ENCODE results near the gene RNASE8. TPM values are rescaled to one million over a fixed set of nuclear protein-coding genes. Genes with fewer than 3 reads are reported as not detected.
A peak's percentile ranks its signal among the peaks of the same experiment; 100 is the strongest.

The RNASE8 gene
- total and polyA plus RNA-seq, 4 experiments from 2014 or later = not detected

DNA sequence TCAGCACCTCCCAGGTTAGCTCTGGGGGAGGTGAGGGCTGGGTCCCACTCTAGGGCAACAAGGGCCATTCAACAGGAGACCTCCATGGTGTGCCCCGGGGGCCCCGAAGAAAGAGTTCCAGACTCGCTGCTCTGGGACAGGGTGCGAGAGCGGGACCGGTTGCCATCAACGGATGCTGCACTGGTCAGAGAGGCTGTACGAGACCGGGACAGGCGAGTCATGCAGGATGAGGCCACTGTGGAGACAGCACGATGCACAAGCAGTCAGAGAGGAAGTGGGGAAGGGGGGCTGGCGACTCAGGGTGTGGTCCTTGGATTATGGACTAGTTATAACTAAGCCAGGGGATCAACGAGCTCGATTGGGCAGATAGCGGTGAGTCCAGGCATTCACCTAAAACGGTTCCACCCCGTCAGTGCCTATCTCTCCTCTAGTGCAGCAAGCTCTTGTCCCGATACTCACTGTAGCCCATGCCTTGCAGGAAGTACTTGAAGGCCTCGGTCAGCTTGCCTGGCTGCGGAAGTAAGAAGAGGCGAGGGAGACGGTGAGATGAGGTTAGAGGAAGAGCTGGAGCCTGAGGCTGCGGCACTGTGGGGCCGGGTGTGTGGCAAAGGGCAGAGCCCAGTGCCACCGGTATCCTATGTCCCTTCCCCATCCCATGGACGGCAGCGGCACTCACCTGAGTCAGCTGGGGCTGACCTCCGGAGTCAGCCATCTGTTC is 39.9 kb upstream of the RNASE8 start:
- H3K9me3 Mint-ChIP-seq = no peaks in the 10 kb centered on the region
- intact Hi-C loops (cut with micrococcal nuclease) = no loop called here

DNA sequence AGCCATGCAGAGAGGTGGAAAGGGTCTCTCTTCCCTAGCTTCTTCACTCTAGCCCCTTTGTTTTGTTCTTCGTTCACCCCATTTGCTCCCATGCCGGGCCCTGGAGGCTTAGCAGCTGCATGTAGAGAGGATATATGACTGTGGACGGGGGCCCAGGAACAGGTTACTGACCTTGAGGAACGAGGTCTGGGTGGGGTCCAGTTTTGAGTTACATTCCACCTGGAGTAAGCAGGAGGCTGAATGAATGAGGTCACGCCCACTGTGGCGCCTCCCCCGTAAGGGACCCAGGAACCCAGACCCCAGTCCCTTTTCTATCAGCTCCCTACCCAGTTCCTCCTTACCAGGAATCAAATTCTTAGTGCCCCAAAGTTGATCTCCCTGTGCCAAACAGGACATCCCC is 39.3 kb upstream of the RNASE8 start:
- H3K4me3 ChIP-seq (ENCODE audit: low read length in 2 of 2) = no peak overlapping the region
- no peaks in the 10 kb centered on the region for H3K27me3 ChIP-seq (ENCODE audit: insufficient read depth, low read length)
- CTCF ChIA-PET (ENCODE audit: partially characterized antibody) = interaction anchor here (0.6 to 15.6 kb wide), 8 partner anchors 14 to 88 kb away, joined by 3 to 399 read pairs (median 72); partner anchors contain the start of genes RNASE13, RNASE7, TMEM253 and TPPP2
- no peak overlapping the region for H3K27ac Mint-ChIP-seq
- DNase-seq = no peak
- H3K9me3 Mint-ChIP-seq = no peaks in the 10 kb centered on the region
- peaks cover 39% of the 10 kb centered on the region in 2 donors for H3K36me3 Mint-ChIP-seq
- H3K36me3 ChIP-seq (ENCODE audit: insufficient read depth, low read length) = no peaks in the 10 kb centered on the region
- H3K4me1 Mint-ChIP-seq = peaks cover 6 to 14% (median 10%) of the 10 kb centered on the region in 4 donors
- no peak overlapping the region for H3K4me3 Mint-ChIP-seq
- H3K4me1 ChIP-seq (ENCODE audit: insufficient read depth, low read length) = peaks cover 7% of the 10 kb centered on the region
- intact Hi-C loops (cut with micrococcal nuclease) = no loop called here
- H3K27ac ChIP-seq (ENCODE audit: low read depth, low read length) = no peak overlapping the region
- no peaks in the 10 kb centered on the region for H3K9me3 ChIP-seq (ENCODE audit: control insufficient read depth in 1 of 2, low read length in 2 of 2)
- H3K27me3 Mint-ChIP-seq = peaks cover 0 to 1% of the 10 kb centered on the region in 2 donors
- POLR2A ChIA-PET (ENCODE audit: partially characterized antibody) = interaction anchor here (5.4 kb wide), 1 partner anchor 86 kb away, joined by 52 read pairs; no protein-coding TSS in a partner anchor

More for the DNA sequence above, 39.9 kb upstream of the RNASE8 start:
- no peak overlapping the region for H3K4me3 ChIP-seq (ENCODE audit: low read length in 2 of 2)
- DNase-seq = no peak
- H3K4me1 ChIP-seq (ENCODE audit: insufficient read depth, low read length) = peaks cover under 1% of the 10 kb centered on the region
- no peak overlapping the region for H3K27ac Mint-ChIP-seq
- no peak overlapping the region for H3K27ac ChIP-seq (ENCODE audit: low read depth, low read length)
- ChIA-PET CTCF (ENCODE audit: partially characterized antibody) (interaction anchor here (0.6 to 15.6 kb wide), 9 partner anchors 14 to 88 kb away, joined by 3 to 399 read pairs (median 5); partner anchors contain the start of genes RNASE13, RNASE7, TMEM253 and TPPP2), POLR2A (ENCODE audit: partially characterized antibody) (interaction anchor here (5.4 kb wide), 1 partner anchor 86 kb away, joined by 52 read pairs; no protein-coding TSS in a partner anchor)
- peaks cover 3 to 8% (median 5%) of the 10 kb centered on the region in 4 donors for H3K4me1 Mint-ChIP-seq
- peaks cover 39% of the 10 kb centered on the region in 2 donors for H3K36me3 Mint-ChIP-seq
- no peak overlapping the region for H3K4me3 Mint-ChIP-seq
- H3K27me3 ChIP-seq (ENCODE audit: insufficient read depth, low read length) = no peaks in the 10 kb centered on the region
- H3K36me3 ChIP-seq (ENCODE audit: insufficient read depth, low read length) = no peaks in the 10 kb centered on the region
- peaks cover under 1 to 5% of the 10 kb centered on the region in 2 donors for H3K27me3 Mint-ChIP-seq
- no peaks in the 10 kb centered on the region for H3K9me3 ChIP-seq (ENCODE audit: control insufficient read depth in 1 of 2, low read length in 2 of 2)

- H3K9me3 ChIP-seq (ENCODE audit: control insufficient read depth in 1 of 2, low read length in 2 of 2) = no peaks in the 10 kb centered on the region
- Mint-ChIP-seq H3K4me1 (peaks cover 8 to 19% (median 12%) of the 10 kb centered on the region in 4 donors), H3K36me3 (peaks cover 39% of the 10 kb centered on the region in 2 donors), H3K27ac (no peak overlapping the region), H3K4me3 (no peak overlapping the region), H3K27me3 (peaks cover 0 to 1% of the 10 kb centered on the region in 2 donors), H3K9me3 (no peaks in the 10 kb centered on the region)
- intact Hi-C loops (cut with micrococcal nuclease) = no loop called here
- ChIA-PET POLR2A (ENCODE audit: partially characterized antibody) (interaction anchor here (5.4 kb wide), 1 partner anchor 85 kb away, joined by 52 read pairs; no protein-coding TSS in a partner anchor), CTCF (ENCODE audit: partially characterized antibody) (interaction anchor here (1.0 to 15.6 kb wide), 7 partner anchors 14 to 87 kb away, joined by 3 to 399 read pairs (median 138); partner anchors contain the start of genes RNASE13, RNASE7, TMEM253 and TPPP2)
- no peaks in the 10 kb centered on the region for H3K36me3 ChIP-seq (ENCODE audit: insufficient read depth, low read length)
- H3K4me1 ChIP-seq (ENCODE audit: insufficient read depth, low read length) = peaks cover 12% of the 10 kb centered on the region
- H3K27ac ChIP-seq (ENCODE audit: low read depth, low read length) = no peak overlapping the region
- no peaks in the 10 kb centered on the region for H3K27me3 ChIP-seq (ENCODE audit: insufficient read depth, low read length)
- H3K4me3 ChIP-seq (ENCODE audit: low read length in 2 of 2) = no peak overlapping the region
- DNase-seq = no peak
Observed at GRCh38 chr14:21018781-21019180, 38.8 kb upstream of the RNASE8 start.

- DNase-seq = no peak
- Histone ChIP-seq H3K9me3 (ENCODE audit: control insufficient read depth in 1 of 2, low read length in 2 of 2) (no peaks in the 10 kb centered on the region), H3K27ac (ENCODE audit: low read depth, low read length) (no peak overlapping the region), H3K27me3 (ENCODE audit: insufficient read depth, low read length) (no peaks in the 10 kb centered on the region), H3K4me1 (ENCODE audit: insufficient read depth, low read length) (peaks cover 18% of the 10 kb centered on the region), H3K36me3 (ENCODE audit: insufficient read depth, low read length) (no peaks in the 10 kb centered on the region), H3K4me3 (ENCODE audit: low read length in 2 of 2) (no peak overlapping the region)
- Mint-ChIP-seq H3K4me1 (peaks cover 11 to 25% (median 18%) of the 10 kb centered on the region in 4 donors), H3K9me3 (peaks cover 0 to 2% (median 0%) of the 10 kb centered on the region in 8 donors), H3K36me3 (peaks cover 39 to 42% of the 10 kb centered on the region in 2 donors), H3K4me3 (no peak overlapping the region), H3K27ac (no peak overlapping the region), H3K27me3 (peaks cover 0 to 1% of the 10 kb centered on the region in 2 donors)
- intact Hi-C loops (cut with micrococcal nuclease) = no loop called here
- CTCF ChIA-PET (ENCODE audit: partially characterized antibody) = interaction anchor here (0.8 to 15.6 kb wide), 7 partner anchors 13 to 87 kb away, joined by 3 to 399 read pairs (median 138); partner anchors contain the start of genes RNASE13, RNASE7, TMEM253 and TPPP2
- POLR2A ChIA-PET (ENCODE audit: partially characterized antibody) = no interaction called here
Observed at GRCh38 chr14:21019366-21019765, 38.3 kb upstream of the RNASE8 start.

GRCh38 chr14:21020977-21021545 is 36.6 kb upstream of the RNASE8 start:
- Histone ChIP-seq H3K27ac (ENCODE audit: low read depth, low read length) (no peak overlapping the region), H3K9me3 (ENCODE audit: control insufficient read depth in 1 of 2, low read length in 2 of 2) (no peaks in the 10 kb centered on the region), H3K27me3 (ENCODE audit: insufficient read depth, low read length) (no peaks in the 10 kb centered on the region), H3K4me3 (ENCODE audit: low read length in 2 of 2) (no peak overlapping the region), H3K4me1 (ENCODE audit: insufficient read depth, low read length) (peaks cover 20% of the 10 kb centered on the region), H3K36me3 (ENCODE audit: insufficient read depth, low read length) (no peaks in the 10 kb centered on the region)
- ChIA-PET POLR2A (ENCODE audit: partially characterized antibody) (interaction anchor here (1.0 kb wide), 1 partner anchor 9 kb away, joined by 3 read pairs; the partner anchor contains the start of gene TPPP2), CTCF (ENCODE audit: partially characterized antibody) (interaction anchor here (0.5 to 15.6 kb wide), 7 partner anchors 9 to 254 kb away, joined by 3 to 399 read pairs (median 3); partner anchors contain the start of genes RNASE7 and TMEM253)
- DNase-seq = no peak
- Mint-ChIP-seq H3K4me3 (no peak overlapping the region), H3K36me3 (peaks cover 39 to 45% of the 10 kb centered on the region in 2 donors), H3K9me3 (peaks cover 0 to 2% (median 0%) of the 10 kb centered on the region in 8 donors), H3K4me1 (peaks cover 12 to 28% (median 19%) of the 10 kb centered on the region in 4 donors), H3K27ac (peak overlapping the region in 1 of 7 donors; percentile 49), H3K27me3 (no peaks in the 10 kb centered on the region)
- intact Hi-C loops (cut with micrococcal nuclease) = no loop called here

DNA sequence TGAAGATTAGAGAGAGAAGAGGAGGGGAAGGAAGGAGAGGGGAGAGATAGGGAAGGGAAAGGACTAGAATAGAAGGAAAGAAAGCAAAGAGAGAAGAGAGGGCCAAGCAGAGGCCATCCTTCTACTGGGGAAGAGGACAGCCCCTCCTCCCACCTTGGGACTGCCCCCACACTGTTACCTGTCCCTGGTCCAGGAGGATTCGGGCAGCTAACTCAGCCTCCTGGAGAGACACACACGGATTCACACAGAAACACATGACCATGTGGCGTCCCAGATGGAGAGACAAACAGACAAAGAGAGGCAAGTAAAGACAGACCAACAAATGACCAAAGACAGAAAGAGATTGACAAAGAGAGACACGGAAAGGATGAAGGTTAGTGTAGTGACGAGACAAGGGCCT is 34.9 kb upstream of the RNASE8 start:
- H3K9me3 Mint-ChIP-seq = peaks cover 0 to 2% (median 0%) of the 10 kb centered on the region in 8 donors
- Histone ChIP-seq H3K36me3 (ENCODE audit: insufficient read depth, low read length) (no peaks in the 10 kb centered on the region), H3K4me1 (ENCODE audit: insufficient read depth, low read length) (peaks cover 20% of the 10 kb centered on the region), H3K4me3 (ENCODE audit: low read length in 2 of 2) (no peak overlapping the region), H3K9me3 (ENCODE audit: control insufficient read depth in 1 of 2, low read length in 2 of 2) (no peaks in the 10 kb centered on the region), H3K27ac (ENCODE audit: low read depth, low read length) (no peak overlapping the region), H3K27me3 (ENCODE audit: insufficient read depth, low read length) (no peaks in the 10 kb centered on the region)
- no peaks in the 10 kb centered on the region for H3K27me3 Mint-ChIP-seq
- H3K27ac Mint-ChIP-seq = peak overlapping the region in 3 of 7 donors; percentile 4 to 56 (median 19)
- POLR2A ChIA-PET (ENCODE audit: partially characterized antibody) = interaction anchor here (0.9 to 2.5 kb wide), 3 partner anchors 8 to 82 kb away, joined by 3 to 18 read pairs (median 5); no protein-coding TSS in a partner anchor
- peak overlapping the region; percentile 13 to 91 (median 68) for H3K4me3 Mint-ChIP-seq
- intact Hi-C loops (cut with micrococcal nuclease) = no loop called here
- CTCF ChIA-PET (ENCODE audit: partially characterized antibody) = interaction anchor here (2.6 to 15.6 kb wide), 2 partner anchors 8 to 83 kb away, joined by 34 to 399 read pairs; partner anchors contain the start of gene TMEM253
- H3K4me1 Mint-ChIP-seq = peaks cover 12 to 33% (median 22%) of the 10 kb centered on the region in 4 donors
- DNase-seq = no peak
- H3K36me3 Mint-ChIP-seq = peaks cover 31 to 37% of the 10 kb centered on the region in 2 donors

Data from CD4-positive, alpha-beta memory T cell (primary cell).